CD14-positive monocyte (primary cell): ENCODE data around the gene SPTLC2. TPM values are rescaled to one million over a fixed set of nuclear protein-coding genes. Genes with fewer than 3 reads are reported as not detected.

ENCODE experiments used
- DNase-seq, 3 donors: peaks; one replicate each; pipeline ENCODE4 v3.0.0-alpha.2; 2011 to 2022
- H2AFZ ChIP-seq: 2 replicates; pipeline ENCODE4 v1.6.0; 2012; ENCODE audit warnings: mild to moderate bottlenecking, low read depth, low read length, inconsistent platforms; ENCODE audit not compliant: insufficient read depth, poor library complexity, severe bottlenecking
- H3K27ac ChIP-seq, 2 donors: 1 replicate in 1 of 2; 2 replicates in 1 of 2; pipeline ENCODE4 v1.5.1; 2012 to 2013; ENCODE audit warnings: low read length in 2 of 2, control low read depth in 1 of 2, inconsistent platforms in 1 of 2, low read depth in 1 of 2, mild to moderate bottlenecking in 1 of 2
- H3K27me3 ChIP-seq, 2 donors: one replicate each; pipeline versions ENCODE4 v1.6.0 to v1.6.1; 2011 to 2013; ENCODE audit warnings: low read length in 2 of 2; ENCODE audit not compliant: control insufficient read depth in 2 of 2, insufficient read depth in 2 of 2
- H3K36me3 ChIP-seq, 2 donors: replicated peaks in 1 of 2; 1 replicate in 1 of 2; 2 replicates in 1 of 2; pipeline versions ENCODE4 v1.5.1 to v1.6.1; 2012 to 2013; ENCODE audit warnings: low read length in 2 of 2, control low read depth in 1 of 2, inconsistent platforms in 1 of 2, mild to moderate bottlenecking in 1 of 2; ENCODE audit not compliant: insufficient read depth in 2 of 2, control insufficient read depth in 1 of 2
- H3K4me1 ChIP-seq, 2 donors: 1 replicate in 1 of 2; 2 replicates in 1 of 2; pipeline versions ENCODE4 v1.5.1 to v1.6.1; 2012 to 2013; ENCODE audit warnings: low read length in 2 of 2, control low read depth in 1 of 2, inconsistent platforms in 1 of 2, mild to moderate bottlenecking in 1 of 2, moderate library complexity in 1 of 2; ENCODE audit not compliant: insufficient read depth in 2 of 2, control insufficient read depth in 1 of 2
- H3K4me2 ChIP-seq: replicated peaks from 2 replicates; pipeline ENCODE3; 2012; ENCODE audit warnings: low read length, moderate library complexity, mild to moderate bottlenecking; ENCODE audit not compliant: poor library complexity, severe bottlenecking; ENCODE audit errors: extremely low read depth
- H3K4me3 ChIP-seq, 3 experiments: fragments of 200-600 bp in 1 of 3; sonication (generic) in 1 of 3; replicated peaks in 1 of 3; 1 replicate in 2 of 3; 2 replicates in 1 of 3; pipeline ENCODE4 v1.5.1; 2011 to 2013; ENCODE audit warnings: low read length in 3 of 3, mild to moderate bottlenecking in 3 of 3, control low read depth in 2 of 3, low read depth in 2 of 3, inconsistent platforms in 1 of 3, moderate library complexity in 1 of 3
- H3K79me2 ChIP-seq: 2 replicates; pipeline ENCODE4 v1.6.0; 2012; ENCODE audit warnings: mild to moderate bottlenecking, control low read depth, inconsistent platforms, low read length, moderate library complexity; ENCODE audit not compliant: insufficient read depth
- H3K9ac ChIP-seq: 2 replicates; pipeline ENCODE4 v1.6.0; 2017; ENCODE audit warnings: low read length, mild to moderate bottlenecking; ENCODE audit not compliant: insufficient read depth, poor library complexity, severe bottlenecking
- H3K9me3 ChIP-seq, 2 donors: replicated peaks in 1 of 2; 1 replicate in 1 of 2; 2 replicates in 1 of 2; pipeline versions ENCODE4 v1.5.1 to v1.6.1; 2012 to 2013; ENCODE audit warnings: low read length in 2 of 2, control low read depth in 1 of 2; ENCODE audit not compliant: control insufficient read depth in 1 of 2, insufficient read depth in 1 of 2
- H4K20me1 ChIP-seq: 2 replicates; pipeline ENCODE4 v1.6.0; 2012; ENCODE audit warnings: mild to moderate bottlenecking, low read length, control low read depth, moderate library complexity; ENCODE audit not compliant: insufficient read depth
- H3K27ac Mint-ChIP-seq, 7 donors: one replicate each; pipeline ENCODE4 v1.8.0; 2020; ENCODE audit warnings: mild to moderate bottlenecking in 7 of 7, mixed read lengths in 7 of 7, moderate library complexity in 6 of 7, inconsistent platforms in 2 of 7
- H3K27me3 Mint-ChIP-seq, 3 donors: one replicate each; pipeline ENCODE4 v1.8.0; 2021 to 2022; ENCODE audit warnings: low read depth in 3 of 3, mild to moderate bottlenecking in 3 of 3, mixed read lengths in 3 of 3, moderate library complexity in 3 of 3, inconsistent platforms in 1 of 3
- H3K36me3 Mint-ChIP-seq, 2 donors: one replicate each; pipeline ENCODE4 v1.8.0; 2020; ENCODE audit warnings: mixed read lengths in 2 of 2, inconsistent platforms in 1 of 2, mild to moderate bottlenecking in 1 of 2
- H3K4me1 Mint-ChIP-seq: one replicate; pipeline ENCODE4 v1.8.0; 2020; ENCODE audit warnings: mild to moderate bottlenecking, mixed read lengths
- H3K4me3 Mint-ChIP-seq, 2 donors: one replicate each; pipeline ENCODE4 v1.8.0; 2020; ENCODE audit warnings: mild to moderate bottlenecking in 2 of 2, mixed read lengths in 2 of 2, moderate library complexity in 1 of 2
- H3K9me3 Mint-ChIP-seq, 7 donors: one replicate each; pipeline ENCODE4 v1.8.0; 2020 to 2022; ENCODE audit warnings: mixed read lengths in 7 of 7, mild to moderate bottlenecking in 6 of 7, moderate library complexity in 6 of 7, inconsistent platforms in 2 of 7
- WGBS: methylation state at CpG from one replicate; pipeline ENCODE4 v1.1.5; 2013; ENCODE audit warnings: missing lambda C conversion rate; ENCODE audit not compliant: insufficient coverage; 5-methylcytosine and 5-hydroxymethylcytosine counted together
- intact Hi-C, 2 donors: fragments of 100-400 bp; cut with micrococcal nuclease; formaldehyde crosslinking; loops; one replicate each; pipeline versions ENCODE4 v1.15.0 to v1.15.1; 2023
- polyA plus RNA-seq, 3 donors: library from polyadenylated mRNA; depleted of rRNA in 1 of 3; unstranded in 2 of 3; stranded (reverse) in 1 of 3; fragments of 300-500 nt in 2 of 3; fragments of >200 nt in 1 of 3; fragmentation: Illumina TruSeq in 2 of 3; gene quantifications; 1 replicate in 2 of 3; 2 replicates in 1 of 3; pipeline ENCODE4 v1.2.3, GENCODE V29; 2012 to 2021
- TF ChIP-seq, protein P1 (sequence below): fragments of 200-600 bp; IDR thresholded peaks from one replicate; pipeline ENCODE4 v1.8.0; 2022; ENCODE audit warnings: antibody characterized with exemption, mild to moderate bottlenecking

The SPTLC2 gene
- polyA plus RNA-seq, 3 donors: 38.1 to 81.9 (median 73.1) TPM

DNA sequence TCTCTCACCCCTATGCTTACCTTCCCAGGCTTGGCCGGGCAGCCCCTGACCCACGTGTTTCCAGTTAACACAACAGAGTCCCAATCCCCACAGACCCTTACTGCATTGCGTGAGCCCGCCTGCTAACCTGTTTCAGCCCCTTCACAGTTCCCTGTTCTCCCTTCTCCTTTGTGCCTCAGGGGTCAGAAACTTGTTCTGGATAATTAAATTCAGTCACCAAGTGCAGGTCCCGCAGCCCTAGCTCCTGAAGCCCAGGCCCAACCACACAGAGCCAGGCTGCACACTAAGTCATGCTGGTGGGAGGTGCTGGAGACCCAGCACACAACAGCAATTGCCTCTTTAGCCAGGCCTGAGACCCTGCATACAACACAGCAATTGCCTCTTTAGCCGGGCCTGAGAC lies 127.4 kb downstream of the SPTLC2 start:
- Histone ChIP-seq H3K27ac (no peak overlapping the region), H3K4me1 (no peaks in the 10 kb centered on the region), H3K79me2 (no peaks in the 10 kb centered on the region), H3K4me3 (no peak overlapping the region), H3K9ac (no peak overlapping the region), H3K4me2 (no peak overlapping the region), H3K36me3 (no peaks in the 10 kb centered on the region), H4K20me1 (no peaks in the 10 kb centered on the region), H2AFZ (no peak overlapping the region), H3K27me3 (no peaks in the 10 kb centered on the region), H3K9me3 (no peaks in the 10 kb centered on the region)
- no peak for DNase-seq
- TF ChIP-seq, protein P1, sequence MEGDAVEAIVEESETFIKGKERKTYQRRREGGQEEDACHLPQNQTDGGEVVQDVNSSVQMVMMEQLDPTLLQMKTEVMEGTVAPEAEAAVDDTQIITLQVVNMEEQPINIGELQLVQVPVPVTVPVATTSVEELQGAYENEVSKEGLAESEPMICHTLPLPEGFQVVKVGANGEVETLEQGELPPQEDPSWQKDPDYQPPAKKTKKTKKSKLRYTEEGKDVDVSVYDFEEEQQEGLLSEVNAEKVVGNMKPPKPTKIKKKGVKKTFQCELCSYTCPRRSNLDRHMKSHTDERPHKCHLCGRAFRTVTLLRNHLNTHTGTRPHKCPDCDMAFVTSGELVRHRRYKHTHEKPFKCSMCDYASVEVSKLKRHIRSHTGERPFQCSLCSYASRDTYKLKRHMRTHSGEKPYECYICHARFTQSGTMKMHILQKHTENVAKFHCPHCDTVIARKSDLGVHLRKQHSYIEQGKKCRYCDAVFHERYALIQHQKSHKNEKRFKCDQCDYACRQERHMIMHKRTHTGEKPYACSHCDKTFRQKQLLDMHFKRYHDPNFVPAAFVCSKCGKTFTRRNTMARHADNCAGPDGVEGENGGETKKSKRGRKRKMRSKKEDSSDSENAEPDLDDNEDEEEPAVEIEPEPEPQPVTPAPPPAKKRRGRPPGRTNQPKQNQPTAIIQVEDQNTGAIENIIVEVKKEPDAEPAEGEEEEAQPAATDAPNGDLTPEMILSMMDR: no peak
- Mint-ChIP-seq H3K27ac (peak overlapping the region in 1 of 7 donors; percentile 31), H3K27me3 (peaks cover 1 to 2% (median 2%) of the 10 kb centered on the region in 3 donors), H3K36me3 (no peaks in the 10 kb centered on the region), H3K4me1 (no peaks in the 10 kb centered on the region), H3K9me3 (no peaks in the 10 kb centered on the region), H3K4me3 (no peak overlapping the region)
- WGBS: 98% methylated on average over 6 of the region's 6 CpGs
- intact Hi-C loops: no loop called here

DNA sequence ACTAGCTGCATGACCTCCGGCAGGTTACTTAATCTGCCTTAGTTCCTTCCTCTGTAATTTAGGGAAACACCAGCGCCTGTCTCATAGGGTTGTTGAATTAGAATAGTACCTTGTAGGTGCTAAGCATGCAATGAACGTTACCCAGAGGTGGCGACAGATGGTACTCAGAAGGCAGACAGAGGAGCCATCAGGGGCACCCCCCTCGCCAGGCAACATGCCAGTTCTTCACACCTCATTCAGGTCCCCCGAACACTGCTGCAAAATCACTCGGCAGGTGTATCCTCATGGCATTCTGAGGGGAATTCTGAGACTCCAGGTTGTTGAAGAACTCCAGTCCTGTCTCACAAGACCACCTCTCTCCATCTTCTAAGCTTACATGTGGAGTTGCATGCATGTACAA lies 127.9 kb downstream of the SPTLC2 start:
- no peak overlapping the region for H3K27ac Mint-ChIP-seq
- no peaks in the 10 kb centered on the region for H3K36me3 ChIP-seq
- no peaks in the 10 kb centered on the region for H4K20me1 ChIP-seq
- no peak overlapping the region for H3K4me3 ChIP-seq
- H3K4me1 Mint-ChIP-seq: no peaks in the 10 kb centered on the region
- peaks cover 1 to 2% (median 2%) of the 10 kb centered on the region in 3 donors for H3K27me3 Mint-ChIP-seq
- DNase-seq: no peak
- no peak overlapping the region for H2AFZ ChIP-seq
- H3K27me3 ChIP-seq: no peaks in the 10 kb centered on the region
- H3K4me1 ChIP-seq: no peaks in the 10 kb centered on the region
- no peaks in the 10 kb centered on the region for H3K79me2 ChIP-seq
- intact Hi-C loops: no loop called here
- TF ChIP-seq, protein P1: no peak
- H3K9ac ChIP-seq: no peak overlapping the region
- H3K4me2 ChIP-seq: no peak overlapping the region
- H3K36me3 Mint-ChIP-seq: no peaks in the 10 kb centered on the region
- WGBS: 100% methylated on average over 5 of the region's 7 CpGs
- no peaks in the 10 kb centered on the region for H3K9me3 ChIP-seq
- H3K27ac ChIP-seq: no peak overlapping the region
- H3K4me3 Mint-ChIP-seq: no peak overlapping the region
- no peaks in the 10 kb centered on the region for H3K9me3 Mint-ChIP-seq
